Neural crest cell (in vitro differentiated cells): Measurements from ENCODE around the gene SLC6A18. TPM values are rescaled to one million over a fixed set of nuclear protein-coding genes. Genes with fewer than 3 reads are reported as not detected.

Source experiments
- DNase-seq: peaks from one replicate; pipeline ENCODE4 v3.0.0; 2021; ENCODE audit warnings: low read depth, mixed read lengths, low spot score
- H3K27ac Mint-ChIP-seq: one replicate; pipeline ENCODE4 v1.8.0; 2021; ENCODE audit warnings: mild to moderate bottlenecking, mixed read lengths; ENCODE audit not compliant: unreplicated experiment
- H3K27me3 Mint-ChIP-seq: 2 replicates; pipeline ENCODE4 v1.8.0; 2021; ENCODE audit warnings: low read depth, mild to moderate bottlenecking, mixed read lengths
- H3K36me3 Mint-ChIP-seq: 2 replicates; pipeline ENCODE4 v1.8.0; 2021; ENCODE audit warnings: low read depth, mild to moderate bottlenecking, mixed read lengths
- H3K4me1 Mint-ChIP-seq: 2 replicates; pipeline ENCODE4 v1.8.0; 2021; ENCODE audit warnings: mixed read lengths
- H3K4me3 Mint-ChIP-seq: one replicate; pipeline ENCODE4 v1.8.0; 2021; ENCODE audit warnings: mild to moderate bottlenecking, mixed read lengths
- H3K9me3 Mint-ChIP-seq: 2 replicates; pipeline ENCODE4 v1.8.0; 2021; ENCODE audit warnings: mixed read lengths
- CTCF ChIP-seq: fragments of 200-600 bp; sonication (generic); conservative IDR thresholded peaks from 2 replicates; pipeline ENCODE4 v1.5.0; 2021; ENCODE audit warnings: antibody characterized with exemption, mild to moderate bottlenecking
- total RNA-seq: library from RNA; stranded (reverse); gene quantifications from 2 replicates; pipeline ENCODE4 v1.2.1, GENCODE V29; 2021

SLC6A18 gene
- total RNA-seq, 1 donor from 2014 or later = not detected

- Mint-ChIP-seq H3K27me3 (peaks cover 6% of the 10 kb centered on the region), H3K4me3 (no peak overlapping the region), H3K27ac (no peak overlapping the region), H3K9me3 (peaks cover 4% of the 10 kb centered on the region), H3K36me3 (no peaks in the 10 kb centered on the region), H3K4me1 (peaks cover 3% of the 10 kb centered on the region)
- no peak for DNase-seq
- TF ChIP-seq CTCF = no peak
These were observed 25.9 kb upstream of the SLC6A18 start for GRCh38 chr5:1199340-1199648.

DNA sequence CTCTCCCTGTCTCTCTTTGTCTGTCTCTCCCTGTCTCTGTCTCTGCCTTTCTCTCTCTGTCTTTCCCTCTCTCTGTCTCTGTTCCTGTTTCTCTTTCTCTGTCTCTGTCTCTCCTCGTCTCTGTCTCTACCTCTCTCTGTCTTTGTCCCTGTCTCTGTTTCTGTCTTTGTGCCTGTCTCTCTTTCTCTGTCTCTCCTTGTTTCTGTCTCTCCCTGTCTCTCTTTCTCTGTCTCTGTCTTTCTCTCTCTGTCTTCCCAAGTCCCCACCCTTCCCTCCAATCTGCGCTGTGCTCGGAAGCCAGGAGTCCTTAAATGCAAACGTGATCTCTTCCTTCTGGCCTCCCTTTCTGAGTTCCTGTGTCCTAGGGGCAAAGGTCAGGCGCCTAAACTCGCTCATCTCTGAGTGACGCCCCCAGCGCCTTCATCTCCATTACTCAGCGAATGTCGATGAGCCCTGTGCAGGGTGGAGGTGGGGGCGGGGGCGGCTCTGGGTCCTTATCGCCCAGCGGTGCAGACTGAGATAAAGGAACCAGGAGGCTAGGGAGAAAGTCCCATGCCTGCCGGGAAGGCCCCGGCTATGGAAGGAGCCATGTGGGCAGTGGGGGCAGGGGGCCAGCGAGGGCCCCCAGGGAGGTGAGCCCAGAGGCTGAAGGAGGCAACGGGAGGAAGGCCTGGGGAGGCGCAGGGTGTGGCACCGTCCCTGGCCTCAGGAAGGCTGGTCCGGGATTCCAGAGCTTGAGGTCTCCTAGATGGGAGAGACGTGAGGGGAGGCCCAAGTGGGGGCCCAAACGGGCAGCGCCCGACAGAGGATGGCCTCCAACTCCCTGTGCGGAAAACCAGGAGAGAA is 25.3 kb upstream of the SLC6A18 start:
- H3K27ac Mint-ChIP-seq = no peak overlapping the region
- peak; percentile 36 for DNase-seq
- no peaks in the 10 kb centered on the region for H3K36me3 Mint-ChIP-seq
- no peak overlapping the region for H3K4me3 Mint-ChIP-seq
- peaks cover 6% of the 10 kb centered on the region for H3K27me3 Mint-ChIP-seq
- peaks cover 4% of the 10 kb centered on the region for H3K9me3 Mint-ChIP-seq
- peaks cover 7% of the 10 kb centered on the region for H3K4me1 Mint-ChIP-seq
- no peak for TF ChIP-seq CTCF

- Mint-ChIP-seq H3K27me3 (peaks cover 11% of the 10 kb centered on the region), H3K27ac (no peak overlapping the region), H3K36me3 (no peaks in the 10 kb centered on the region), H3K4me3 (no peak overlapping the region), H3K4me1 (peaks cover 12% of the 10 kb centered on the region), H3K9me3 (peaks cover 4% of the 10 kb centered on the region)
- no peak for TF ChIP-seq CTCF
- DNase-seq = no peak
These were observed 24.5 kb upstream of the SLC6A18 start for GRCh38 chr5:1200495-1201326.

DNA sequence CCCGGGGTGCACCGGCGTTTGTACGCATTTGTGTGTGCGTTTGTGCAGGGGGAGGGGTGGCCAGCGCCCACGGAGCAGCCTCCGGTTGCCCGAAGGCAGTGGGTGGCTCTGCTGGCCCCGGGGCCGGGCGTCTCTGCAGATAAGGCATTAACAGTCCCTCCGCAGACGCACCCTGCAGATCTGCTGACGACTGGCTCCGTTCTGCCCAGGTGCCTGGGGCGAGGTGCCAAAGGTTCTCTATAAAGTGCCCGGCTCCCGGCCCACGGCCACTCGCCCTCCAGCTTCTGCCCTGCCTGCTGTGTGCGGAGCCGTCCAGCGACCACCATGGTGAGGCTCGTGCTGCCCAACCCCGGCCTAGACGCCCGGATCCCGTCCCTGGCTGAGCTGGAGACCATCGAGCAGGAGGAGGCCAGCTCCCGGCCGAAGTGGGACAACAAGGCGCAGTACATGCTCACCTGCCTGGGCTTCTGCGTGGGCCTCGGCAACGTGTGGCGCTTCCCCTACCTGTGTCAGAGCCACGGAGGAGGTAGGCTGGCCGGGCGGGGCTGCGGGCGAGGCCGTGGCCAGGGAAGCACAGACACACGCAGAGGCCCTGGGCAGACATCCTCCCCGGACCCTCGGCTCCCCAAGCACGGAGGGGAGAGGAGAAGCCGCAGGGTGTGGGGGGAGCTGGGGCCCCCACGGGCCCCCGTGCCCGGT is 23.7 kb upstream of the SLC6A18 start, which contains the start of gene SLC6A19:
TSS of gene SLC6A19 (plus strand) at position 269 of the 699 bp plus-strand sequence. CDS start at position 325, 56 bp downstream.
- peaks cover 2% of the 10 kb centered on the region for H3K9me3 Mint-ChIP-seq
- no peak within 1 kb of the TSS for H3K4me3 Mint-ChIP-seq
- TF ChIP-seq CTCF = no peak
- peaks cover 9% of the 10 kb centered on the region for H3K27me3 Mint-ChIP-seq
- no peak within 1 kb of the TSS for H3K27ac Mint-ChIP-seq
- H3K4me1 Mint-ChIP-seq = peaks cover 10% of the 10 kb centered on the region
- no peaks in the 10 kb centered on the region for H3K36me3 Mint-ChIP-seq
- DNase-seq = no peak

DNA sequence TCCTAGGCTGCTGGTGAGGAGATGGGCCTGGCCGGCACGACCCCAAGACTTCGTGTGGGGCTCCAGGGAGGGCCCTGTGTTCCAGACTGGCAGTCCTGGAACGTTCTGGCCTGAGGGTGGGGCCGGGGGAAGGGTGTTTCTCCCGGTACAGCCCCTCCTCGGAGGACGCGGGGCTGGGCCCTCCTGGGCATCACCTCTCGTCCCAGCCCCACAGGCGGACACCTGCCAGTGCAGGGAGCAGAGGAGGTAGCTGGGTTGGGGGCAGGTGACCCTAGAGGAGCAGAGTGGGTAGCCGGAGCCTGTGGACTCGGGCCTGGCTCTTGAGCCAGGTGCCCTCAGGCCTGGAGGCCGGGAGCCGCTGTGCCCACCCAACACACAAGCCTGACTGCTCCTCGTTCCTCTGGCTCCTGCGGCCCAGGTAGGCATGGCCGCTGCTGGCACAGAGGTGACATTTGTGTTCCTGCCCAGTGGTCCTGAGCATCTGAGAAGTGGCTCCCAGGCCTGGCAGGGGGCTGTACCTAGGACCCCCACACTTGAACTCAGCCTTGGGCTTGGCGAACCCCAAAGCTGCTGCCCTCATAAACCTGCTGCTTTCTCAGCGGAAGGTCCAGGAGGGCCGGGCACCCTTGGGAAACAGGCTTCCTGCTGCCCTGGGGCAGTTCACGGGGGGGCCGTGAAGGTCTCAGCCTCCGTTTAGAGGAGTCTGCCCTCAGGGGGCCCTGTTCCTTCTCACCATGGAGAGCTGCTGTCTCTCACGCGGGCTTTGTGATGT is 23.0 kb upstream of the SLC6A18 start:
- no peak overlapping the region for H3K27ac Mint-ChIP-seq
- TF ChIP-seq CTCF = no peak
- H3K4me3 Mint-ChIP-seq = no peak overlapping the region
- H3K9me3 Mint-ChIP-seq = no peaks in the 10 kb centered on the region
- no peak for DNase-seq
- H3K36me3 Mint-ChIP-seq = no peaks in the 10 kb centered on the region
- peaks cover 8% of the 10 kb centered on the region for H3K4me1 Mint-ChIP-seq
- peaks cover 8% of the 10 kb centered on the region for H3K27me3 Mint-ChIP-seq
